Erythroblast (primary cell): ENCODE results near the gene NRIP2.

Experiments
- GATA1 ChIP-seq: IDR thresholded peaks from 2 replicates; pipeline ENCODE4 v1.6.1; 2011; ENCODE audit warnings: low read depth, mild to moderate bottlenecking, control low read depth, low read length, moderate library complexity
- POLR2A ChIP-seq: IDR thresholded peaks from 2 replicates; pipeline ENCODE4 v1.6.1; 2011; ENCODE audit warnings: mild to moderate bottlenecking, low read length

GRCh38 chr12:2864198-2864597 lies 29.4 kb upstream of the NRIP2 start:
- TF ChIP-seq POLR2A (no peak), GATA1 (no peak)
